GM23248 (cell line): Measurements from ENCODE around the gene MARCHF3. TPM values are rescaled to one million over a fixed set of nuclear protein-coding genes. Genes with fewer than 3 reads are reported as not detected.

Experiments used
- DNase-seq: peaks from one replicate; pipeline ENCODE4 v3.0.0-alpha.2; 2015
- H2AFZ ChIP-seq: fragments of 200-600 bp; sonication (generic); 2 replicates; pipeline ENCODE4 v1.6.1; 2016; ENCODE audit warnings: antibody characterized with exemption
- H3F3A ChIP-seq: fragments of 200-600 bp; sonication (generic); 2 replicates; pipeline ENCODE4 v1.6.1; 2016; ENCODE audit warnings: mild to moderate bottlenecking, antibody characterized with exemption, mixed run types; ENCODE audit not compliant: insufficient read depth
- H3K27ac ChIP-seq: fragments of 200-600 bp; sonication (generic); 2 replicates; pipeline ENCODE4 v1.5.1; 2016; ENCODE audit warnings: mild to moderate bottlenecking
- H3K27me3 ChIP-seq: fragments of 200-600 bp; sonication (generic); replicated peaks from 2 replicates; pipeline ENCODE4 v1.6.1; 2016; ENCODE audit warnings: mild to moderate bottlenecking; ENCODE audit not compliant: insufficient read depth
- H3K36me3 ChIP-seq: fragments of 200-600 bp; sonication (generic); 2 replicates; pipeline ENCODE4 v1.6.1; 2016; ENCODE audit warnings: low read depth, mild to moderate bottlenecking
- H3K4me1 ChIP-seq: fragments of 200-600 bp; sonication (generic); 2 replicates; pipeline ENCODE4 v1.6.1; 2016; ENCODE audit warnings: mild to moderate bottlenecking; ENCODE audit not compliant: insufficient read depth
- H3K4me2 ChIP-seq: fragments of 200-600 bp; sonication (generic); one replicate; pipeline ENCODE4 v1.6.1; 2016; ENCODE audit warnings: mild to moderate bottlenecking; ENCODE audit not compliant: unreplicated experiment
- H3K4me3 ChIP-seq: fragments of 200-600 bp; sonication (generic); 2 replicates; pipeline ENCODE4 v1.5.1; 2016; ENCODE audit warnings: mild to moderate bottlenecking
- H3K79me2 ChIP-seq: fragments of 200-600 bp; sonication (generic); 2 replicates; pipeline ENCODE4 v1.6.1; 2016; ENCODE audit warnings: mild to moderate bottlenecking; ENCODE audit not compliant: insufficient read depth
- H3K9ac ChIP-seq: fragments of 200-600 bp; sonication (generic); 2 replicates; pipeline ENCODE4 v1.6.1; 2016; ENCODE audit warnings: mild to moderate bottlenecking
- H3K9me2 ChIP-seq: fragments of 200-600 bp; sonication (generic); 2 replicates; pipeline ENCODE4 v1.6.1; 2016; ENCODE audit warnings: mixed run types, mild to moderate bottlenecking, moderate library complexity; ENCODE audit not compliant: insufficient read depth
- H3K9me3 ChIP-seq: fragments of 200-600 bp; sonication (generic); one replicate; pipeline ENCODE4 v1.6.1; 2017; ENCODE audit warnings: low read depth
- H4K20me1 ChIP-seq: fragments of 200-600 bp; sonication (generic); 2 replicates; pipeline ENCODE4 v1.6.0; 2016; ENCODE audit not compliant: insufficient read depth
- EZH2 ChIP-seq: fragments of 200-600 bp; sonication (generic); IDR thresholded peaks from 2 replicates; pipeline ENCODE4 v1.6.1; 2018; ENCODE audit warnings: antibody characterized with exemption, mild to moderate bottlenecking; ENCODE audit not compliant: insufficient read depth, poor library complexity, severe bottlenecking
- EZH2phosphoT487 ChIP-seq: fragments of 200-600 bp; sonication (generic); IDR thresholded peaks from 2 replicates; pipeline ENCODE4 v1.6.1; 2018; ENCODE audit warnings: antibody characterized with exemption, moderate library complexity, mild to moderate bottlenecking, low read depth; ENCODE audit not compliant: insufficient read depth
- WGBS, 2 experiments: methylation state at CpG; one replicate each; pipeline ENCODE4 v1.1.6; 2015 to 2017; ENCODE audit warnings: low lambda C conversion rate in 2 of 2, low coverage in 1 of 2; ENCODE audit errors: missing lambda C conversion rate in 2 of 2; 5-methylcytosine and 5-hydroxymethylcytosine counted together
- in situ Hi-C: fragments of 300-500 bp; cut with MboI; formaldehyde crosslinking; loops from 2 replicates; pipeline ENCODE4 v1.15.0; 2020
- polyA plus RNA-seq: library from polyadenylated mRNA; unstranded; fragments of >200 nt; fragmentation: Nextera tagmentation; extraction: Ambion mirVana; gene quantifications from 2 replicates; pipeline ENCODE4 v1.2.1, GENCODE V29; 2016
- total RNA-seq: library from RNA; depleted of rRNA; stranded (reverse); fragments of >200 nt; shearing (Covaris generic); gene quantifications from 2 replicates; pipeline ENCODE4 v1.2.3, GENCODE V29; 2014

The MARCHF3 gene
- total and polyA plus RNA-seq, 2 experiments from 2014 or later: 3.8 to 5.8 TPM

GRCh38 chr5:126852841-126853271 lies 177.5 kb downstream of the MARCHF3 start:
- no peak for DNase-seq
- Histone ChIP-seq H3K9me2 (no peaks in the 10 kb centered on the region), H3K4me3 (no peak overlapping the region), H3K79me2 (no peaks in the 10 kb centered on the region), H3F3A (no peaks in the 10 kb centered on the region), H3K4me1 (peaks cover 4% of the 10 kb centered on the region), H3K9me3 (no peaks in the 10 kb centered on the region), H3K36me3 (no peaks in the 10 kb centered on the region), H3K27me3 (no peaks in the 10 kb centered on the region), H4K20me1 (no peaks in the 10 kb centered on the region), H3K27ac (no peak overlapping the region), H2AFZ (no peak overlapping the region), H3K9ac (no peak overlapping the region), H3K4me2 (no peak overlapping the region)
- in situ Hi-C loops: no loop called here
- 71% methylated on average over 7 of the region's 7 CpGs for WGBS, 2 experiments
- no peak for TF ChIP-seq EZH2
- no peak for TF ChIP-seq EZH2phosphoT487

GRCh38 chr5:126852091-126852571 lies 178.2 kb downstream of the MARCHF3 start:
- Histone ChIP-seq H3K27ac (no peak overlapping the region), H3K9me3 (no peaks in the 10 kb centered on the region), H4K20me1 (no peaks in the 10 kb centered on the region), H3K9me2 (no peaks in the 10 kb centered on the region), H3K4me2 (no peak overlapping the region), H3K9ac (no peak overlapping the region), H3K36me3 (no peaks in the 10 kb centered on the region), H3K4me1 (no peaks in the 10 kb centered on the region), H3K27me3 (no peaks in the 10 kb centered on the region), H3K4me3 (no peak overlapping the region), H3K79me2 (no peaks in the 10 kb centered on the region), H3F3A (no peaks in the 10 kb centered on the region), H2AFZ (no peak overlapping the region)
- TF ChIP-seq EZH2 (no peak), EZH2phosphoT487 (no peak)
- in situ Hi-C loops: no loop called here
- DNase-seq: peak; percentile 40
- 39 to 40% methylated on average over 4 of the region's 4 CpGs for WGBS, 2 experiments

- 56 to 59% methylated on average over 14 of the region's 14 CpGs for WGBS, 2 experiments
- no peak for TF ChIP-seq EZH2
- no peak for TF ChIP-seq EZH2phosphoT487
- Histone ChIP-seq H3F3A (no peaks in the 10 kb centered on the region), H3K4me3 (no peak overlapping the region), H3K27me3 (no peaks in the 10 kb centered on the region), H3K9ac (no peak overlapping the region), H3K9me2 (no peaks in the 10 kb centered on the region), H2AFZ (no peak overlapping the region), H3K27ac (no peak overlapping the region), H3K4me1 (no peaks in the 10 kb centered on the region), H4K20me1 (no peaks in the 10 kb centered on the region), H3K4me2 (no peak overlapping the region), H3K79me2 (no peaks in the 10 kb centered on the region), H3K9me3 (no peaks in the 10 kb centered on the region), H3K36me3 (no peaks in the 10 kb centered on the region)
- no peak for DNase-seq
- in situ Hi-C loops: no loop called here
Observed at GRCh38 chr5:126851501-126852011, 178.8 kb downstream of the MARCHF3 start.

- Histone ChIP-seq H3K9me3 (no peaks in the 10 kb centered on the region), H3K79me2 (no peaks in the 10 kb centered on the region), H3K27ac (no peak overlapping the region), H4K20me1 (no peaks in the 10 kb centered on the region), H2AFZ (no peak overlapping the region), H3K27me3 (no peaks in the 10 kb centered on the region), H3F3A (no peaks in the 10 kb centered on the region), H3K9ac (no peak overlapping the region), H3K36me3 (no peaks in the 10 kb centered on the region), H3K4me3 (no peak overlapping the region), H3K4me1 (no peaks in the 10 kb centered on the region), H3K9me2 (no peaks in the 10 kb centered on the region), H3K4me2 (no peak overlapping the region)
- in situ Hi-C loops: loop anchor here (25.0 kb wide), 1 partner anchor 438 kb away; the partner anchor contains the start of gene MEGF10
- no peak for TF ChIP-seq EZH2
- TF ChIP-seq EZH2phosphoT487: no peak
- 47 to 49% methylated on average over 3 of the region's 3 CpGs for WGBS, 2 experiments
- peak; percentile 26 for DNase-seq
Observed at GRCh38 chr5:126849101-126849678, 181.2 kb downstream of the MARCHF3 start.

GRCh38 chr5:126848253-126848652 lies 182.1 kb downstream of the MARCHF3 start:
- no peaks in the 10 kb centered on the region for H3K79me2 ChIP-seq
- no peaks in the 10 kb centered on the region for H3K4me1 ChIP-seq
- no peak overlapping the region for H3K9ac ChIP-seq
- no peaks in the 10 kb centered on the region for H3F3A ChIP-seq
- 42 to 45% methylated on average over 8 of the region's 8 CpGs for WGBS, 2 experiments
- TF ChIP-seq EZH2: no peak
- TF ChIP-seq EZH2phosphoT487: no peak
- H2AFZ ChIP-seq: no peak overlapping the region
- no peak overlapping the region for H3K27ac ChIP-seq
- in situ Hi-C loops: loop anchor here (25.0 kb wide), 1 partner anchor 439 kb away; the partner anchor contains the start of gene MEGF10
- no peaks in the 10 kb centered on the region for H3K9me2 ChIP-seq
- no peak overlapping the region for H3K4me3 ChIP-seq
- DNase-seq: no peak
- H3K36me3 ChIP-seq: no peaks in the 10 kb centered on the region
- no peaks in the 10 kb centered on the region for H3K27me3 ChIP-seq
- no peaks in the 10 kb centered on the region for H4K20me1 ChIP-seq
- H3K4me2 ChIP-seq: no peak overlapping the region
- no peaks in the 10 kb centered on the region for H3K9me3 ChIP-seq
